ENCODE measurements around the gene STRN.

DNA sequence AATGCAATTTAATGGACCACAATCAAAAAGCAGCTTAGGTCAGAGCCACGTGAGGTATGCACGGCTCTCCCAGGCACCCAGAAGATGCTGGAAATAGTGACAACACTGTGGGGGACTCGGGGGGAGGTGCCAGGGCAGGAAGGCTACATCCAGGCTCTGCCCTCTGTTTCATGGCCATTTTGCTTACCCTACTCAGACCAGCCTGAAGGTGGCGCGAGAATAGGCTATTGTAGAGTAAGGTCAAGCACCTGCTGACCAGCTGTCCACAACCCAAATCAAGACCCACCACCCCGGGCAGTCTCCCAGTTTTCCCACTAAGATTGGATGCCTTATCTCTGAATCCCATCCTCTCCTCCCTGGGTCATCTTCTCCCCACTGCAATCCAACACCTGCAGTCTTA is 154.1 kb downstream of the STRN start:
- no peak for TF ChIP-seq POLR2AphosphoS5 (IDR thresholded peaks at IDR 0.05)
- TF ChIP-seq, protein P1, sequence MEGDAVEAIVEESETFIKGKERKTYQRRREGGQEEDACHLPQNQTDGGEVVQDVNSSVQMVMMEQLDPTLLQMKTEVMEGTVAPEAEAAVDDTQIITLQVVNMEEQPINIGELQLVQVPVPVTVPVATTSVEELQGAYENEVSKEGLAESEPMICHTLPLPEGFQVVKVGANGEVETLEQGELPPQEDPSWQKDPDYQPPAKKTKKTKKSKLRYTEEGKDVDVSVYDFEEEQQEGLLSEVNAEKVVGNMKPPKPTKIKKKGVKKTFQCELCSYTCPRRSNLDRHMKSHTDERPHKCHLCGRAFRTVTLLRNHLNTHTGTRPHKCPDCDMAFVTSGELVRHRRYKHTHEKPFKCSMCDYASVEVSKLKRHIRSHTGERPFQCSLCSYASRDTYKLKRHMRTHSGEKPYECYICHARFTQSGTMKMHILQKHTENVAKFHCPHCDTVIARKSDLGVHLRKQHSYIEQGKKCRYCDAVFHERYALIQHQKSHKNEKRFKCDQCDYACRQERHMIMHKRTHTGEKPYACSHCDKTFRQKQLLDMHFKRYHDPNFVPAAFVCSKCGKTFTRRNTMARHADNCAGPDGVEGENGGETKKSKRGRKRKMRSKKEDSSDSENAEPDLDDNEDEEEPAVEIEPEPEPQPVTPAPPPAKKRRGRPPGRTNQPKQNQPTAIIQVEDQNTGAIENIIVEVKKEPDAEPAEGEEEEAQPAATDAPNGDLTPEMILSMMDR (IDR thresholded peaks at IDR 0.05), result no peak

Measured in upper lobe of left lung (tissue), 4 donors.